ENCODE data around the gene SLFN12L.

The SLFN12L gene

GRCh38 chr17:35537601-35538141 is at the start of gene SLFN12L:
TSS of gene SLFN12L (minus strand) at chr17:35537678. CDS start at chr17:35522364, 15,314 bp downstream.
- no peak for TF ChIP-seq CTCF (IDR thresholded peaks at IDR 0.05; ENCODE audit: low read depth, low read length)
- no peak for DNase-seq (ENCODE audit: extremely low read depth, low read depth)

GRCh38 chr17:35586569-35587073 is 49.1 kb upstream of the SLFN12L start:
- no peak for TF ChIP-seq CTCF (IDR thresholded peaks at IDR 0.05; ENCODE audit: low read depth, low read length)
- DNase-seq (ENCODE audit: extremely low read depth, low read depth) = no peak

- DNase-seq (ENCODE audit: extremely low read depth, low read depth) = no peak
- no peak for TF ChIP-seq CTCF (IDR thresholded peaks at IDR 0.05; ENCODE audit: low read depth, low read length)
Measured at GRCh38 chr17:35584061-35584460, 46.6 kb upstream of the SLFN12L start.

GRCh38 chr17:35578929-35579432 is 41.5 kb upstream of the SLFN12L start:
- no peak for DNase-seq (ENCODE audit: extremely low read depth, low read depth)
- TF ChIP-seq CTCF (IDR thresholded peaks at IDR 0.05; ENCODE audit: low read depth, low read length) = no peak

- peak; percentile 58 for DNase-seq (ENCODE audit: extremely low read depth, low read depth)
- no peak; the same call in none of the 2 replicates for TF ChIP-seq CTCF (IDR thresholded peaks at IDR 0.05; ENCODE audit: low read depth, low read length)
Measured at GRCh38 chr17:35578197-35578928, 40.9 kb upstream of the SLFN12L start, which contains the start of gene PEX12. TSS of gene PEX12 (minus strand) at chr17:35578571. CDS start at chr17:35578021, 550 bp downstream.

GRCh38 chr17:35577830-35578196 is 40.3 kb upstream of the SLFN12L start:
- TF ChIP-seq CTCF (IDR thresholded peaks at IDR 0.05; ENCODE audit: low read depth, low read length) = no peak
- DNase-seq (ENCODE audit: extremely low read depth, low read depth) = no peak

GRCh38 chr17:35575759-35576158 is 38.3 kb upstream of the SLFN12L start:
- no peak for DNase-seq (ENCODE audit: extremely low read depth, low read depth)
- TF ChIP-seq CTCF (IDR thresholded peaks at IDR 0.05; ENCODE audit: low read depth, low read length) = no peak

All from AG09319 (cell line).